ENCODE data around the gene RNU7-1.

RNU7-1 gene

GRCh38 chr12:6946033-6946919, 2.7 kb downstream of the RNU7-1 start:
- TF ChIP-seq, protein P1, sequence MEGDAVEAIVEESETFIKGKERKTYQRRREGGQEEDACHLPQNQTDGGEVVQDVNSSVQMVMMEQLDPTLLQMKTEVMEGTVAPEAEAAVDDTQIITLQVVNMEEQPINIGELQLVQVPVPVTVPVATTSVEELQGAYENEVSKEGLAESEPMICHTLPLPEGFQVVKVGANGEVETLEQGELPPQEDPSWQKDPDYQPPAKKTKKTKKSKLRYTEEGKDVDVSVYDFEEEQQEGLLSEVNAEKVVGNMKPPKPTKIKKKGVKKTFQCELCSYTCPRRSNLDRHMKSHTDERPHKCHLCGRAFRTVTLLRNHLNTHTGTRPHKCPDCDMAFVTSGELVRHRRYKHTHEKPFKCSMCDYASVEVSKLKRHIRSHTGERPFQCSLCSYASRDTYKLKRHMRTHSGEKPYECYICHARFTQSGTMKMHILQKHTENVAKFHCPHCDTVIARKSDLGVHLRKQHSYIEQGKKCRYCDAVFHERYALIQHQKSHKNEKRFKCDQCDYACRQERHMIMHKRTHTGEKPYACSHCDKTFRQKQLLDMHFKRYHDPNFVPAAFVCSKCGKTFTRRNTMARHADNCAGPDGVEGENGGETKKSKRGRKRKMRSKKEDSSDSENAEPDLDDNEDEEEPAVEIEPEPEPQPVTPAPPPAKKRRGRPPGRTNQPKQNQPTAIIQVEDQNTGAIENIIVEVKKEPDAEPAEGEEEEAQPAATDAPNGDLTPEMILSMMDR (conservative IDR thresholded peaks at IDR 0.05; ENCODE audit: low read depth, low read length) = no peak
- H3K4me3 ChIP-seq (ENCODE audit: low read length) = peak overlapping the region; percentile 57
- no peak for DNase-seq (ENCODE audit: low read depth)

GRCh38 chr12:6946920-6947374, 3.3 kb downstream of the RNU7-1 start:
- H3K4me3 ChIP-seq (ENCODE audit: low read length) = peak overlapping the region; percentile 57
- DNase-seq (ENCODE audit: low read depth) = no peak
- TF ChIP-seq, protein P1 (conservative IDR thresholded peaks at IDR 0.05; ENCODE audit: low read depth, low read length) = no peak

- no peak for DNase-seq (ENCODE audit: low read depth)
- TF ChIP-seq, protein P1 (conservative IDR thresholded peaks at IDR 0.05; ENCODE audit: low read depth, low read length) = no peak
- no peak overlapping the region for H3K4me3 ChIP-seq (ENCODE audit: low read length)
Measured at GRCh38 chr12:6947615-6948014, 4.0 kb downstream of the RNU7-1 start.

GRCh38 chr12:6948873-6949594, 5.4 kb downstream of the RNU7-1 start:
- no peak overlapping the region for H3K4me3 ChIP-seq (ENCODE audit: low read length)
- TF ChIP-seq, protein P1 (conservative IDR thresholded peaks at IDR 0.05; ENCODE audit: low read depth, low read length) = peak; percentile 20
- no peak for DNase-seq (ENCODE audit: low read depth)

GRCh38 chr12:6950401-6950801, 6.8 kb downstream of the RNU7-1 start:
- no peak overlapping the region for H3K4me3 ChIP-seq (ENCODE audit: low read length)
- TF ChIP-seq, protein P1 (conservative IDR thresholded peaks at IDR 0.05; ENCODE audit: low read depth, low read length) = peak; percentile 41
- DNase-seq (ENCODE audit: low read depth) = no peak

DNA sequence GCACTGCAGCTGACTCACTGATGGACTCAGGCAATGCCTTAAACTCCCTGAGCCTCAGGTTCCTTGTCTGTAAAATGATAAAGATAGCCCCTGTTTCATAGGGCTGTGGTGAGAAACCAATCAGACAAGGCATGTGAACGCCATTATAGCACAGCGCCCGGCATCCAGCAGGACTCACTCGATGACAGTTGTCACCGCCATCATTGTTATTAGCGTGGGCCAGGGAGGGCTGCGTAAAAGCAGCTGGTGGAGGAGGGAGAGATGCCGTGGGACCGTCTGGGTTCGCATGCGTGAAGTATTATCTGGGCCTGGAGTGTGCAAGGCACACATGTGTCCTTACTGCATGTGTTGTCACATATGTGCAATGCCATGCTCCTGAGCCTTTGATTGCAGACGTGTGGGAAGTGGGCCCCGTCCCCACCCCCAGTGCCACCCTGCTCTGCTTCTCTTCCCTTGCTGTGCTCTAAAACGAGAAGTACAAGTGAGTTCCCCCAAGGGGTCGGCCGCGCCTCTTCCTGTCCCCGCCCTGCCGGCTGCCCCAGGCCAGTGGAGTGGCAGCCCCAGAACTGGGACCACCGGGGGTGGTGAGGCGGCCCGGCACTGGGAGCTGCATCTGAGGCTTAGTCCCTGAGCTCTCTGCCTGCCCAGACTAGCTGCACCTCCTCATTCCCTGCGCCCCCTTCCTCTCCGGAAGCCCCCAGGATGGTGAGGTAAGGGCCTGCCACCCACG, 7.4 kb downstream of the RNU7-1 start, which contains the start of gene PTPN6:
Gene PTPN6 (plus strand): TSS at position 546 of the 730 bp plus-strand sequence. CDS start 157 bp downstream, at position 703.
- TF ChIP-seq, protein P1 (conservative IDR thresholded peaks at IDR 0.05; ENCODE audit: low read depth, low read length) = no peak
- no peak within 1 kb of the TSS for H3K4me3 ChIP-seq (ENCODE audit: low read length)
- no peak for DNase-seq (ENCODE audit: low read depth)
